IPS-18c (cell line): ENCODE measurements around the gene ARHGEF35.
"Not testable (repeated sequence)": the region's sequence is repeated elsewhere in the genome, so short reads cannot be mapped to it uniquely, and the experiment has no call there.

ENCODE experiments used
- H3K4me3 ChIP-seq: 2 replicates; pipeline ENCODE4 v1.7.0; 2013; ENCODE audit warnings: low read depth, mild to moderate bottlenecking, low read length, moderate library complexity; ENCODE audit not compliant: insufficient read depth
- H3K9me3 ChIP-seq: one replicate; pipeline ENCODE4 v1.6.1; 2013; ENCODE audit warnings: mild to moderate bottlenecking, low read length, moderate library complexity; ENCODE audit not compliant: control insufficient read depth, insufficient read depth

ARHGEF35 gene

DNA sequence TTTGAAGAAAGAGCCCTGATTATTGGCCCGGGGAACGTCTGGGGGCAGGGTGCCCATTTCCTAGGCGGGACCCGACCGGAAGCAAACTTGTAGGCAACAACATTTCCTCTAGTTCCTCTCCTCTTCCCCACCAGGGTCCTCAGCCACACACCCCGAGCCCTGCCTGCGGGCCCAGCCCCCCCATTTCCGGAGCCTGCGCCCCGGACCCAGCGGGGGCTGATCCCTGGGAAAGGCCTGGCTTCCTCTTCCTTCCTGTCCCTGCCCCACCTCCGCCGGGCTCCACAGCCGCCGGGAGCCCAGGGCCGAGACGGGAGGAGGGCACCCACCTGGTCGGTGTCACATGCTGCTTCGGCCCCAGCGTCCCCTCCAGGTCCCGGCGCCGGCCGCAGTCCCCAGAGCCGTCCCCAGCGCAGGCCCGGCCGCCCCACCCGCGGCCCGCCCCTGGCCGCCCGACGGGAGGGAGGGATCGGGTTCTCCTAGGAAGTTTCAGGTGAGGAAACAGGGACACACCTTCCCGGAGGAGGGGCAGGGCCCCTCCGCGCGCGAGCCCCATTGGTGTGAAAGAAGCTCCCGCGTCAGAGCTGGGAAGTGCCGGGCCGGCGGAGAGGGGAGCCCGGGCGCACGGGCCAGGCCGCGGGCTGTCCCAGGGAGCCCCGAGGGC is at the start of gene ARHGEF35:
Gene ARHGEF35, minus strand, starts transcription at position 622 of the 661 bp plus-strand sequence. CDS start 7,450 bp downstream, outside the sequence.
- H3K9me3 ChIP-seq = not testable (repeated sequence)
- H3K4me3 ChIP-seq = peak within 1 kb of the TSS; percentile 31; the same call in 1 of the 2 replicates

DNA sequence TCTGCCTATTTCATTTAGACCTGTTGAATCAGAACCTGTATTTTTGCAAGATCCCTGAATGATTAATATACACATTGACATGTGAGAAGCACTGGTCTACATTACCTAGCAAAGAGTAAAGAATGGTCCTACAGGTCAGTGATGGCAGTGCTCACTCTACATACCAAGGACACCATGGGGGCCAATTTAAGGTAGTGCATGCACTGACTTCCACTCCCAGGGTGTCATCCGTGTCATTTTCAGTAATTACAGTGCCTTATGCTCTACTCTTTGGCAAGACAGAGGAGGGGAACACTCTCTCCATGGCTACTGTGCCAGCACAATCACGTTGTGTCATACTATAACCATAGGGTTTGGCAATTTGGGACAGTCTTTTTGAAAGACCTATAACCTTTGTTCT is 49.7 kb upstream of the ARHGEF35 start:
- H3K4me3 ChIP-seq, H3K9me3 ChIP-seq: not testable (repeated sequence)

GRCh38 chr7:144239365-144239764 is 43.7 kb upstream of the ARHGEF35 start, which contains the start of gene OR2A42:
TSS of gene OR2A42 (minus strand) at chr7:144239605. CDS start at chr7:144232843, 6,762 bp downstream.
- H3K9me3 ChIP-seq, H3K4me3 ChIP-seq: not testable (repeated sequence)

DNA sequence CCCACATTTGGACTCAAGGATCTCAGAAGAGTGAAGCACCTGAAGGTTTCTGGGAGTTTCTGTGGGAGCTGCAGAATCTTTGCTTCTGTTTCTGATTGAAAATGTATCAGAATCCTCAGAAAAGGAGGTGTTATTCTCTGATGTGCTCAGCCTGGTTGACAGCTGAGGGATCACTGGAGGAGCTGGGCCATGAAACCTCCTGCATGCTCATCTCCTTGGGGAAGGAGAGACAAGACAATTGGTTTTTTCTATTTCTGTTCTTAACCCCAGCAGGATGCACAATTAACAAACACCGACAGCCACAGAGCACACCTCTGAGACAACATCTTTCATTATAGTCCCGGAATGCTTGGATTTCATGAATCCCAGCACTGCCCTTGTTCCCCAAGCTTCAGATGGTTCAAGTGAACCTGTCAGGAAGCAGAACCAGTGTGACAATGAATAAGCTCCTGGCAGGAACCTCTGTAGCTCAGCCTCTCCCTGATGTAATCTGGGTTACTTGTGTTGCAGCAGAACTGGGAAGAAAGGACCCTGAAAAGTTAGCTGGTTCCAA is 43.0 kb upstream of the ARHGEF35 start:
- not testable (repeated sequence) for H3K4me3 ChIP-seq, H3K9me3 ChIP-seq

DNA sequence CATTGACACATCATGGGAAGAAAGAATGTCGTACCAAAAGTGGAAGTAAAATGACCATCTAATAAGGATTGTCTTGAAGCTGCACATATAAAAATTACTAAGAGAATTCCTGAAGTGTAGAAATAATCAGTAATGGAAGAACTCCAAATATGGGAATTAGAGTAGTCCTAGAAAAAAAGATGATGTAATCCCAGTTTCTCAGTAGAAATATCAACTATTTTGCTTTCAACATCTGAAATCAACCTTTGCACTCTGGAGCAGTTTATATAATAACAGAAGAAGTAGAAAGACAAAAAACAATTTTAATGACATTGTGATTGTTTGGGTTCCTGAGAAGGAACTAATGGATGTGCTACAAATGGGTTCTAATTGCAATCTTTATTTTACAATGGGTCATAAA is 37.4 kb upstream of the ARHGEF35 start:
- H3K4me3 ChIP-seq, H3K9me3 ChIP-seq: not testable (repeated sequence)

DNA sequence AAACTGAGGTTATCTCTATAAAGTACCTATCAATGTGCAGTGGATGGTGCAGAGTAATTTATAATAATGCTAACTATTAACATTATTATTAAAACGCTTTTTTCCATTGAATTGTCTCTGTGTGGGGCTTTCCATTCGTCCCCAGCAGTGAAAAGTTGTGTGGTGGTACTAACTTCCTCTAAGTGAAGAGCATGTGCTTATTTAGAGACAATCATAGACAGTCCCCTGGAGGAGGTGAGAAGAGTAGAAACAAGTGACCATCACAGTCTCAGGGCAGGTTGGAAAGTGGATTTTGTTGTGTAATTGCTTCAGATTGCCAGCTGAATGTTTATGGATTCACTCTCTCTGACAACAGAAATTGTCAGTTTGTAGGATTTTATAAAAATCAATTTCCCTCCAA is 35.4 kb upstream of the ARHGEF35 start:
- H3K9me3 ChIP-seq, H3K4me3 ChIP-seq: not testable (repeated sequence)

DNA sequence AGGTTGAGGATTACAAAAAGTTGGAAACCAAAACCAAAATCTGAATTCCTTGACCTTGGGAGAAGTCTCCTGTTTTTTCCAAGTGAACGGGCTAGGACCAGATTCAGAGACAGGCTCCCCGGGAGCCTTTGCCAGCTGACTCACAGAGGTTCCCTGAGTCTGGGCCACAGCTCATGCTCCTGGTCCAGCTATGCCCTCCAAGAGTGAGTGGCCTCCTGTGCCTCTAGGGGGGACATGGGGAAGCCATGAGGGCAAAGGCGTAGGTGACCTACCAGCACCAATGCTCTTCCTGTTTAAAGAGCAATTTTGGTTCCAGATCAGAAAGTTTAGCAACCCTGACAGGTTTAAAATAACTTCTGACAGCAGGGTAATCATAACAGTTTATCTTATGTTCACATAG is 33.2 kb upstream of the ARHGEF35 start:
- H3K4me3 ChIP-seq, H3K9me3 ChIP-seq: not testable (repeated sequence)

DNA sequence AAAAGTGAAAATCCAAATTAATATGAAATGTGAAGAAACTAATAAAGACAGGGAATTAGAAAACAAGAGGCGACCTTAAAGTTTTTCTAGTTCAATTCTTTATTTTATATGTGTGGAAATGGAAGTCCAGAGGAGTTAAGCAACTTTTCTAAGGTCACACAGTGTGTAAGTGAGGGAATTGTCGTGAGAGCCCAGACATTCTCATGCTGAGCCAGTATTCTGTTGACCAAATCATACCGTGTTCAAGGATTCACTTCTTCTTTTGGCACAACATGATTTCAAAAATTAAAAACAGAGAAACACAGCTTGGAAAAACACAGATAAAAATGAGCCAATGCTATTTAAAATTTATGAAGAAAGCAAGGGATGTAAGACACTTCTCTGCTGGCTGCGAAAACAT is 31.2 kb upstream of the ARHGEF35 start:
- H3K9me3 ChIP-seq, H3K4me3 ChIP-seq: not testable (repeated sequence)

GRCh38 chr7:144223675-144224074 is 28.0 kb upstream of the ARHGEF35 start:
- H3K4me3 ChIP-seq, H3K9me3 ChIP-seq: not testable (repeated sequence)

DNA sequence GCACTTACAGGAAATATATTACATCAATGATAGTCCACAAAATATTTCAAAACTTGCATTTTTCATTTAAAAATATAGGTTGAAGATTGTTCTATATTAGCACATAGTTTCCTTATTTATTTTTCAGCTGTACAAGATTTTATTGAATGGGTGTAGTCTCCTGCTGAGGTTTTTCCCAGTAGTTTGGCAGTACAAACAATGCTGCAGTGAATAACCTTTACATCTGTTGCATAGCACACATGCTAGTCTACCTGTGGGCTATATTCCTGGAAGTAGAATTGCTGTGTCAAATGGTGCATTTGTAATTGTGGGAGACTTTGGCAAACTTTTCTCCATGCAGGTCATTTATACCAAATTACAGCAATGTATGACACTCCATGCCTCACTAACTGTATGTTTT is 24.9 kb upstream of the ARHGEF35 start:
- H3K9me3 ChIP-seq, H3K4me3 ChIP-seq: not testable (repeated sequence)

DNA sequence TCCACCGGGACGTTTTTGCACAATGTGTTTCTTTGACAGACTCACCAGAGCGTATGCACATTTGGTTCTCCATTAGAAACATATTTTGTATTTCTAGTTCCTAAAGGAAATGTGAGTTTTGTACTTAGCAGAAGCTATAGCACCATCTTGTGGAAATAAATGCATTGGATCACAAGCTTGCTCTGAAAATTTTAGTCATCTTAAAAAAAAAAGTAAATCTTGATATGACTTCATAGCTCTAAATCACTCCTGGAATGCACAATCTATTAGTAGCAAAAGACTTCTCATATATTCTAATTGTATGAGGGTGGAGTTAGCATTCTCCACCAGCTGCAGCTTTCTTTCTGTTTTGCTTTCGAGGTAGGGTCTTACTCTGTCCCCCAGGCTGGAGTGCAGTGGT is 23.5 kb upstream of the ARHGEF35 start:
- not testable (repeated sequence) for H3K4me3 ChIP-seq, H3K9me3 ChIP-seq

DNA sequence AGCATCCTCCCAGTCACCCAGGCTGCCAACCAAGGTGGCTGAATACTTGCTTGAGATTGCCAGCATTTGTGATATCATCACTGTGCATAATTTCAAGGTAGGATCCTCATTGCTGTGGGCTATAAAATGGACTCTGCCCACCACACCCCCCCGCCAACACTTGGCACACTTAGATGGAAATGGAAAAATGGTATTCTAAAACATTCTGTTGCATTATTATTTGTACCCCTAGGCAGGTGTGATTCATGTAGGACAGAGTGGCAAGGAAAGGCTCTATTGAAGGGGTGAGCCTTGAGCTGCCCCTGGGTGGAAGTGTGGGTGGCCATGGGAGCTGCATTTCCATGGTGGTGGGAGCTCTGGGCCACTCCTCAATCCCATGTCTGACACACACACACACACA is 22.9 kb upstream of the ARHGEF35 start:
- not testable (repeated sequence) for H3K4me3 ChIP-seq, H3K9me3 ChIP-seq

DNA sequence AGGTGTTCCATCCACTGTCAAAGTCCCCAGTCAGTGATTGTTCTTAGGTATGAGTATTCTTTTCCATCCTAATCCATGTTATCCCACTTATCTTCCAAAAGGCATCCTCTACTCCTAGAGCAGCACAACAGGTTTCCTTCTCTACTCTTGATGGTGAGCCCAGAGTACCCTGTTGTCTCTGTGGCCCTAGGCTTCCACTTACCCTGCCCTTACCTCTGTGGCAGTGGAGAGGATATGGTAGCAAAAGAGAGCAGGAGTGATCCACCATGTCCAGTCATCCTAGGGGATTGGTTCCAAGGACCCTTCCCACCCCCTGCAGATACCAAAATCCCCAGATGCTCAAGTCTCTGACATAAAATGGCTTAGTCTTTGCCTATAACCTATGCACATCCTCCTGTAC is 21.6 kb upstream of the ARHGEF35 start:
- H3K9me3 ChIP-seq, H3K4me3 ChIP-seq: not testable (repeated sequence)

- H3K4me3 ChIP-seq, H3K9me3 ChIP-seq: not testable (repeated sequence)
These were observed 9.7 kb upstream of the ARHGEF35 start for GRCh38 chr7:144205306-144205705.

- H3K9me3 ChIP-seq, H3K4me3 ChIP-seq: not testable (repeated sequence)
These were observed 7.5 kb upstream of the ARHGEF35 start for GRCh38 chr7:144203086-144203485.

DNA sequence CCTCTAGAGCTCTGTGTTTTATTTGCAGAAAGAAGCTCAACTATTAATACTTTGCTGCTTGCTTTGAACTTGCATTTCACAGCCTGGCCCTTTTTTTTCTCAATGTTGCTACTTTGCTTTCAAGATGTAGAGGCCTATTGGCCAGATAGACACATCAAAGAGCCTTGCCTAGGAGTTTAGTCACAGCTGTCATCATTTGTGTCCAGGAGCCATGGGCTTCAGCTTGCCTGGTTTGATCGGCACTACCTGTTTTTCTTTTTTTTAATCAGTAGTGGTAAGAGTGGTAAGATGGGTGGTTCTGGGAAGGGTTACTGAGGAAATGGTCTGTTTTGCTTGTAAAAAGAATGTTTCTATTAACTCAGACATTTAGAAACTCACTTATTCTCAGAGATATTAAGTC is 6.3 kb upstream of the ARHGEF35 start:
- H3K9me3 ChIP-seq = not testable (repeated sequence)

DNA sequence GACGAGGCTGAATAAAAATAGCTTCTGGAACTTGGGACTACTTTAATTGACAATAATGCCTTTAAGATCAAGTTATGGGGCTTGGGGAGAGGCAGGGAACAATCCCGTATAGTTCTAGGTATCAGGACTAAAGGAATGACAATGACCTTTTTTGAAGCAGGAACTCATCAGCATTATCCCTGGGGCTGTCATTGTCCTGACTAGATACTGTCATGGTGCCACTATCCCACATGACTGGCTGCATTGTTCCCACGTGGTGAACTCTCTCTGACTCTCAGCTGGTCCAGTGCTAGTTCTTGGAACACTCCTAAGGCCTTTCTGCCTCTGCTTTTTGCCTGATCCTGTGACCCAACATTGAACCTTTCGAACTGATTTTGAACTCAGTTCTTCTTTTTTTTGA is 3.3 kb upstream of the ARHGEF35 start:
- H3K4me3 ChIP-seq, H3K9me3 ChIP-seq: not testable (repeated sequence)

More for the DNA sequence above, 6.3 kb upstream of the ARHGEF35 start:
- H3K4me3 ChIP-seq = not testable (repeated sequence)

- H3K4me3 ChIP-seq, H3K9me3 ChIP-seq: not testable (repeated sequence)
These were observed 1.2 kb downstream of the ARHGEF35 start for GRCh38 chr7:144194453-144194852.

DNA sequence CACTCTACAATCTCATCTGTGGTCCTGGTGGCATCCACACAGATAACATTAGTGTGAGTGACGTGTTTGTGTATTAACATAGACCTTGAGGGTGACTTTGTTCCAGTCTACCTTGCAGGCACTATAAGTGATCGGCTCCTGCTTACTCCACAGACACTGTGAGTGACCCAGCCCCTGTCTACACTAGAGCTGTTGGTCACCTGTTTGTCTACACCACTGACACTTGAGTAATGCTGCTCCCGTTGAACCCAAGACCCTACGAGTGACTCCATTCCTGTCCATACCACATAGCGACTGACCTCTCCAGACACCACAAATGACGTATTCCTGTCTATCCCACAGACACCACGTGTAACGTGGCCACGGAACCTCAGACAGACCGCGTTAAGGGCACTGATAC is 1.9 kb downstream of the ARHGEF35 start:
- not testable (repeated sequence) for H3K4me3 ChIP-seq, H3K9me3 ChIP-seq
